ENCODE results near the gene SNORC.

DNA sequence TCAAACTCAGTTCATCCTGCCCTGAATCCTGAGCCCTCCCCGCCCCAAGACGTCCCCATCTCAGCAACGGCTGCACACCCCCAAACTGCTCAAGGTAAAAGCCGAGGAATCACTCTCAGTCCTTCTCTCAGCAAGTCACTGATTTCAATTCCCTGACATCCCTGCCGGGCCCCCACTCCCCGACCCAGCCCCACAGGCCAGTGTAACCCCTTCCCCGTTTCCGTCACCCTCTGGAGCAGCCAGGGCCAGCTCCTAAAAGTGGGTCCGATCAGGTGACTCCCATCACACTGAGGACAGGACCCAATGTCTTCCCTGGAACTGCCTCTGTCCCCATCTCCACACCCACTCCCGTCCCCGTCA, 20.5 kb downstream of the SNORC start:
- TF ChIP-seq, protein P1, sequence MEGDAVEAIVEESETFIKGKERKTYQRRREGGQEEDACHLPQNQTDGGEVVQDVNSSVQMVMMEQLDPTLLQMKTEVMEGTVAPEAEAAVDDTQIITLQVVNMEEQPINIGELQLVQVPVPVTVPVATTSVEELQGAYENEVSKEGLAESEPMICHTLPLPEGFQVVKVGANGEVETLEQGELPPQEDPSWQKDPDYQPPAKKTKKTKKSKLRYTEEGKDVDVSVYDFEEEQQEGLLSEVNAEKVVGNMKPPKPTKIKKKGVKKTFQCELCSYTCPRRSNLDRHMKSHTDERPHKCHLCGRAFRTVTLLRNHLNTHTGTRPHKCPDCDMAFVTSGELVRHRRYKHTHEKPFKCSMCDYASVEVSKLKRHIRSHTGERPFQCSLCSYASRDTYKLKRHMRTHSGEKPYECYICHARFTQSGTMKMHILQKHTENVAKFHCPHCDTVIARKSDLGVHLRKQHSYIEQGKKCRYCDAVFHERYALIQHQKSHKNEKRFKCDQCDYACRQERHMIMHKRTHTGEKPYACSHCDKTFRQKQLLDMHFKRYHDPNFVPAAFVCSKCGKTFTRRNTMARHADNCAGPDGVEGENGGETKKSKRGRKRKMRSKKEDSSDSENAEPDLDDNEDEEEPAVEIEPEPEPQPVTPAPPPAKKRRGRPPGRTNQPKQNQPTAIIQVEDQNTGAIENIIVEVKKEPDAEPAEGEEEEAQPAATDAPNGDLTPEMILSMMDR (IDR thresholded peaks at IDR 0.05): no peak
- no peak for TF ChIP-seq EZH2 (IDR thresholded peaks at IDR 0.05; ENCODE audit: borderline replicate concordance, insufficient read depth, low read depth, low read length, poor library complexity, severe bottlenecking)
